Measurements from ENCODE around the gene COMMD7. TPM values are rescaled to one million over a fixed set of nuclear protein-coding genes. Genes with fewer than 3 reads are reported as not detected.

Gene COMMD7
- total and polyA plus RNA-seq, 9 of the 15 experiments (the other 6 are each of a cell fraction or from before 2014, with no cell fraction given), result 11.9 to 69.1 (median 34.7) TPM

- peak; percentile 25; the same call in 1 of the 3 replicates for ATAC-seq
- in situ Hi-C loops (cut with MboI), result loop anchor here (10.0 kb wide), 1 partner anchor 259 kb away; no protein-coding TSS in a partner anchor
- POLR2A ChIA-PET, result interaction anchor here (0.6 to 0.8 kb wide), 2 partner anchors 9 to 18 kb away, joined by 3 to 4 read pairs; no protein-coding TSS in a partner anchor
- H3K4me3 ChIP-seq, result no peak overlapping the region
- H3K4me2 ChIP-seq (ENCODE audit: insufficient read depth, low read length), result no peak overlapping the region
- no peaks in the 10 kb centered on the region for H3K9me3 ChIP-seq (replicated peaks; ENCODE audit: control insufficient read depth, insufficient read depth, low read depth, low read length)
- peaks cover 25% of the 10 kb centered on the region for H4K20me1 ChIP-seq (replicated peaks; ENCODE audit: control insufficient read depth, insufficient read depth, low read length)
- CTCF ChIA-PET (ENCODE audit: low intra/inter-chr PET ratio), result no interaction called here
- no peaks in the 10 kb centered on the region for H3K27me3 ChIP-seq (ENCODE audit: control insufficient read depth in 2 of 2, insufficient read depth in 2 of 2, low read length in 2 of 2)
- 46% methylated on average over 4 of the region's 8 CpGs for WGBS (ENCODE audit: insufficient coverage, low coverage, missing lambda C conversion rate)
- FAIRE-seq, result no peak
- peaks cover 89% of the 10 kb centered on the region for H3K79me2 ChIP-seq (ENCODE audit: control insufficient read depth, insufficient read depth, low read length)
- peaks cover 13 to 24% of the 10 kb centered on the region in 2 experiments; a peak in 4 of 5 replicates for H3K4me1 ChIP-seq (replicated peaks in 1 of 2; ENCODE audit: control insufficient read depth in 2 of 2, insufficient read depth in 2 of 2, low read length in 2 of 2)
- H3K9me1 ChIP-seq (ENCODE audit: control insufficient read depth, insufficient read depth, low read length), result peaks cover 4% of the 10 kb centered on the region
- peaks cover 63% of the 10 kb centered on the region for H3K36me3 ChIP-seq (ENCODE audit: control insufficient read depth, insufficient read depth, low read length)
- intact Hi-C loops (cut with micrococcal nuclease), result no loop called here
- BruUV-seq (replicated peaks), result no TSS peak
- peak overlapping the region in 1 of 2 experiments; percentile 8; a peak in 1 of 4 replicates for H3K9ac ChIP-seq (ENCODE audit: insufficient read depth in 1 of 2, low read depth in 2 of 2, low read length in 2 of 2)
- H3K27ac ChIP-seq (ENCODE audit: extremely low read depth, low read depth, low read length), result no peak overlapping the region
- DNase-seq (ENCODE audit: extremely low read depth in 1 of 4, low spot score in 3 of 4), result peak in 1 of 4 experiments; percentile 46
- no peak overlapping the region for H2AFZ ChIP-seq (ENCODE audit: low read depth, low read length)
- TF ChIP-seq MBD2 (IDR thresholded peaks at IDR 0.05; ENCODE audit: borderline replicate concordance, low read depth) (no peak), ZNF584 (CRISPR knock-in tag; IDR thresholded peaks at IDR 0.05; ENCODE audit: low read depth) (no peak), HNRNPH1 (optimal IDR thresholded peaks at IDR 0.05; ENCODE audit: low read depth, low read length) (no peak), ATF4 (CRISPR knock-in tag; IDR thresholded peaks at IDR 0.05) (no peak), DACH1 (IDR thresholded peaks at IDR 0.05; ENCODE audit: partially characterized antibody) (no peak), TOE1 (IDR thresholded peaks at IDR 0.05; ENCODE audit: borderline replicate concordance) (peak; percentile 19; the same call in 1 of the 2 replicates), TOE1 (CRISPR knock-in tag; IDR thresholded peaks at IDR 0.05; ENCODE audit: borderline replicate concordance, low read depth) (no peak), RREB1 (CRISPR knock-in tag; IDR thresholded peaks at IDR 0.05) (no peak), SNIP1 (IDR thresholded peaks at IDR 0.05; ENCODE audit: low read depth) (no peak), IRF9 (tag; IDR thresholded peaks at IDR 0.05) (no peak), XRCC5 (IDR thresholded peaks at IDR 0.05; ENCODE audit: low read depth, low read length) (no peak), USF1 (CRISPR knock-in tag; IDR thresholded peaks at IDR 0.05) (peak; percentile 44; the same call in 1 of the 2 replicates)
Observed at GRCh38 chr20:32773855-32774254, 30.6 kb upstream of the COMMD7 start.
